IMR-90 (cell line): Measurements from ENCODE around the gene PDZRN3. TPM values are rescaled to one million over a fixed set of nuclear protein-coding genes. Genes with fewer than 3 reads are reported as not detected.

Experiments used
- ATAC-seq: fragments of 200-7000 bp; cut with Tn5 transposase; 2 replicates; pipeline ENCODE4 v1.9.1; 2020; ENCODE audit warnings: low read depth, mild to moderate bottlenecking, moderate library complexity
- BruUV-seq: library from RNA; stranded (reverse); fragments of 400-500 nt; replicated peaks from 2 replicates; lab custom pipeline; 2021; lab: Mats Ljungman, UMichigan
- CTCF ChIA-PET: fragments of 300-600 bp; formaldehyde crosslinking; extraction: SDS; loops from one replicate; lab custom pipeline; 2021; ENCODE audit warnings: antibody characterized with exemption; lab: Yijun Ruan, JAX
- POLR2A ChIA-PET: fragments of 300-600 bp; sonication (Branson Sonifier 250); formaldehyde crosslinking; loops from one replicate; lab custom pipeline; 2022; ENCODE audit warnings: antibody characterized with exemption; ENCODE audit not compliant: unreplicated experiment; lab: Charles Lee
- DNase-seq: peaks from one replicate; pipeline ENCODE4 v3.0.0; 2013
- H2AFZ ChIP-seq: replicated peaks from 2 replicates; pipeline ENCODE3; 2013; ENCODE audit warnings: low read length, mild to moderate bottlenecking; ENCODE audit not compliant: poor library complexity
- H2AK5ac ChIP-seq: 2 replicates; pipeline ENCODE4 v1.6.1; 2013; ENCODE audit warnings: low read depth, low read length, inconsistent platforms
- H2AK9ac ChIP-seq: replicated peaks from 2 replicates; pipeline ENCODE3; 2013; ENCODE audit warnings: mild to moderate bottlenecking, low read depth, low read length, moderate library complexity; ENCODE audit not compliant: poor library complexity
- H2BK120ac ChIP-seq: 2 replicates; pipeline ENCODE4 v1.6.1; 2013; ENCODE audit warnings: low read depth, low read length, inconsistent platforms
- H2BK15ac ChIP-seq: 3 replicates; pipeline ENCODE4 v1.6.1; 2013; ENCODE audit warnings: low read depth, low read length, inconsistent platforms
- H2BK20ac ChIP-seq: 2 replicates; pipeline ENCODE4 v1.6.1; 2013; ENCODE audit warnings: low read depth, mild to moderate bottlenecking, inconsistent platforms, low read length, moderate library complexity
- H2BK5ac ChIP-seq: 2 replicates; pipeline ENCODE4 v1.6.1; 2013; ENCODE audit warnings: mild to moderate bottlenecking, low read depth, low read length, inconsistent platforms; ENCODE audit not compliant: poor library complexity, severe bottlenecking
- H3K14ac ChIP-seq: replicated peaks from 2 replicates; pipeline ENCODE4 v1.6.1; 2013; ENCODE audit warnings: low read depth, low read length, inconsistent platforms
- H3K18ac ChIP-seq: 2 replicates; pipeline ENCODE4 v1.6.1; 2013; ENCODE audit warnings: low read depth, low read length, control low read depth
- H3K23ac ChIP-seq: 2 replicates; pipeline ENCODE4 v1.6.1; 2013; ENCODE audit warnings: low read depth, low read length, inconsistent platforms
- H3K27ac ChIP-seq: 2 replicates; pipeline ENCODE4 v1.5.1; 2013; ENCODE audit warnings: mild to moderate bottlenecking, control low read depth, low read length; ENCODE audit not compliant: insufficient read depth
- H3K27me3 ChIP-seq: 2 replicates; pipeline ENCODE4 v1.6.1; 2013; ENCODE audit warnings: low read length; ENCODE audit not compliant: control insufficient read depth, insufficient read depth
- H3K36me3 ChIP-seq: 2 replicates; pipeline ENCODE4 v1.6.1; 2013; ENCODE audit warnings: low read length, mixed read lengths; ENCODE audit not compliant: control insufficient read depth, insufficient read depth
- H3K4ac ChIP-seq: 2 replicates; pipeline ENCODE4 v1.6.1; 2013; ENCODE audit warnings: low read depth, low read length, inconsistent platforms
- H3K4me1 ChIP-seq: 2 replicates; pipeline ENCODE4 v1.6.1; 2013; ENCODE audit warnings: low read length, mixed read lengths; ENCODE audit not compliant: control insufficient read depth, insufficient read depth
- H3K4me2 ChIP-seq: 2 replicates; pipeline ENCODE4 v1.6.1; 2013; ENCODE audit warnings: low read depth, mild to moderate bottlenecking, control low read depth, low read length, moderate library complexity
- H3K4me3 ChIP-seq: 2 replicates; pipeline ENCODE4 v1.5.1; 2013; ENCODE audit warnings: low read depth, mild to moderate bottlenecking, control low read depth, low read length, moderate library complexity; ENCODE audit not compliant: insufficient read depth
- H3K56ac ChIP-seq: 2 replicates; pipeline ENCODE4 v1.6.1; 2013; ENCODE audit warnings: low read length, inconsistent platforms; ENCODE audit not compliant: insufficient read depth; ENCODE audit errors: extremely low read depth
- H3K79me1 ChIP-seq, 2 experiments: 2 replicates each; pipeline ENCODE4 v1.6.1; 2013; ENCODE audit warnings: low read length in 2 of 2, inconsistent platforms in 1 of 2, low read depth in 1 of 2
- H3K9ac ChIP-seq: 2 replicates; pipeline ENCODE4 v1.6.1; 2013; ENCODE audit warnings: low read depth, low read length, control low read depth
- H3K9me1 ChIP-seq: 2 replicates; pipeline ENCODE4 v1.6.1; 2013; ENCODE audit warnings: low read length, inconsistent platforms; ENCODE audit not compliant: insufficient read depth
- H3K9me3 ChIP-seq: 2 replicates; pipeline ENCODE4 v1.6.1; 2013; ENCODE audit warnings: low read length; ENCODE audit not compliant: control insufficient read depth, insufficient read depth
- H4K20me1 ChIP-seq: 2 replicates; pipeline ENCODE4 v1.6.1; 2013; ENCODE audit warnings: low read length, inconsistent platforms; ENCODE audit not compliant: insufficient read depth
- H4K5ac ChIP-seq: 2 replicates; pipeline ENCODE4 v1.6.1; 2013; ENCODE audit warnings: mild to moderate bottlenecking, low read depth, low read length, control low read depth
- H4K8ac ChIP-seq, 2 experiments: 2 replicates each; pipeline ENCODE4 v1.6.1; 2013; ENCODE audit warnings: low read depth in 2 of 2, low read length in 2 of 2, control low read depth in 1 of 2, inconsistent platforms in 1 of 2
- H4K91ac ChIP-seq: 2 replicates; pipeline ENCODE4 v1.6.1; 2013; ENCODE audit warnings: low read depth, low read length, inconsistent platforms; ENCODE audit not compliant: insufficient read depth
- CTCF ChIP-seq: conservative IDR thresholded peaks from 2 replicates; pipeline ENCODE4 v1.5.1; 2012; ENCODE audit warnings: mild to moderate bottlenecking, low read depth, low read length, improper control_type of control experiment
- FOS ChIP-seq: fragments of 150-350 bp; IDR thresholded peaks from 2 replicates; pipeline ENCODE4 v1.6.1; 2016; ENCODE audit warnings: low read depth, low read length
- MAFK ChIP-seq: IDR thresholded peaks from 2 replicates; pipeline ENCODE4 v1.6.1; 2012; ENCODE audit warnings: low read depth, low read length, improper control_type of control experiment
- MAZ ChIP-seq: IDR thresholded peaks from 2 replicates; pipeline ENCODE4 v1.6.1; 2012; ENCODE audit warnings: low read depth, mild to moderate bottlenecking, low read length, improper control_type of control experiment, moderate library complexity, borderline replicate concordance
- MXI1 ChIP-seq: IDR thresholded peaks from 2 replicates; pipeline ENCODE4 v1.6.1; 2012; ENCODE audit warnings: low read depth, mild to moderate bottlenecking, low read length, moderate library complexity, borderline replicate concordance
- NFE2L2 ChIP-seq: fragments of 150-350 bp; IDR thresholded peaks from 2 replicates; pipeline ENCODE4 v1.6.1; 2016; ENCODE audit warnings: low read depth, mild to moderate bottlenecking, low read length
- POLR2A ChIP-seq: IDR thresholded peaks from 2 replicates; pipeline ENCODE4 v1.6.1; 2012; ENCODE audit warnings: mild to moderate bottlenecking, low read depth, low read length
- RAD21 ChIP-seq: IDR thresholded peaks from 2 replicates; pipeline ENCODE4 v1.6.1; 2012; ENCODE audit warnings: low read length, improper control_type of control experiment
- RCOR1 ChIP-seq: IDR thresholded peaks from 2 replicates; pipeline ENCODE4 v1.6.1; 2012; ENCODE audit warnings: mild to moderate bottlenecking, low read length, improper control_type of control experiment; ENCODE audit not compliant: insufficient replicate concordance
- RFX5 ChIP-seq: IDR thresholded peaks from 2 replicates; pipeline ENCODE4 v1.8.0; 2012; ENCODE audit warnings: low read depth, mild to moderate bottlenecking, low read length, moderate library complexity
- SMC3 ChIP-seq: fragments of 150-350 bp; IDR thresholded peaks from 2 replicates; pipeline ENCODE4 v1.6.1; 2016; ENCODE audit warnings: low read depth, mild to moderate bottlenecking, antibody characterized with exemption, low read length, moderate library complexity
- USF2 ChIP-seq: fragments of 150-350 bp; IDR thresholded peaks from 2 replicates; pipeline ENCODE4 v1.6.1; 2017; ENCODE audit warnings: mild to moderate bottlenecking, antibody characterized with exemption, low read length, low read depth
- WGBS, 2 experiments: methylation state at CpG; one replicate each; pipeline versions ENCODE4 v1.1.5 to v1.1.7; 2013; ENCODE audit warnings: missing lambda C conversion rate in 2 of 2; ENCODE audit not compliant: insufficient read length in 1 of 2; ENCODE audit errors: extremely low coverage in 2 of 2; 5-methylcytosine and 5-hydroxymethylcytosine counted together
- dilution Hi-C: fragments of 300-500 bp; cut with HindIII; formaldehyde crosslinking; loops from one replicate; pipeline ENCODE4 v1.14.3; 2018; ENCODE audit warnings: low sequenced_read_pairs; ENCODE audit not compliant: unreplicated experiment
- in situ Hi-C: fragments of 300-500 bp; cut with MboI; formaldehyde crosslinking; loops from 3 replicates; pipeline ENCODE4 v1.14.3; 2019; ENCODE audit warnings: low sequenced_read_pairs, inconsistent platforms, mixed read lengths
- intact Hi-C: fragments of 100-400 bp; cut with micrococcal nuclease; formaldehyde crosslinking; loops from 2 replicates; pipeline ENCODE4 v1.10.0; 2022
- polyA plus RNA-seq, 3 experiments: library from polyadenylated mRNA; depleted of rRNA; stranded (reverse); fragments of >200 nt; gene quantifications; 2 replicates each; pipeline ENCODE4 v1.2.3, GENCODE V29; 2012; ENCODE audit warnings: low replicate concordance in 1 of 3
- total RNA-seq: library from RNA; depleted of rRNA; stranded (reverse); fragments of >200 nt; gene quantifications from 2 replicates; pipeline ENCODE4 v1.2.3, GENCODE V29; 2012
- TF ChIP-seq, protein P1 (sequence below): fragments of 150-350 bp; IDR thresholded peaks from 2 replicates; pipeline ENCODE4 v1.6.1; 2016; ENCODE audit warnings: low read depth, mild to moderate bottlenecking, low read length, moderate library complexity, borderline replicate concordance

PDZRN3 gene
- total and polyA plus RNA-seq, 2 of the 4 experiments (the other 2 are of a cell fraction): 9.4 to 17.0 TPM

DNA sequence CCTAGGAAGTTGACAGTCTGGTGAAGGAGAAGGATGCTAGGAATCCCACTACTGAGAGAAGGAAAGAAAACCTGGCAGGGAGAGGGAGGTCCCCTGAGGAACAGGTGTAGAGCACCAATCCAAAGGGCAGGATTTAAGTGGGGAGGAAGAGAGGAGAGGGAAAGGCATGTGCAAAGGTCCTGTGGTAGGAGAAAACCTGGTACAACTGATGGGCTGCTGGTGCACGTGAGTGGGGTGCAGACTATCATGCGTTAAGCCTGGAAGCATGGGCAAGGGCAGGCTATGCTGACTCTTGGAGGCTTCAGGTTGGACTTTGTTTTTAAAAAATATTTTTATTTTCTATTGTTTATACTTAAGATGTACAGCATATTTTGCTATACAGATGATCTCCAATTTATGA is 209.6 kb downstream of the PDZRN3 start:
- H3K9me1 ChIP-seq: peaks cover 6% of the 10 kb centered on the region; the same call in 1 of the 2 replicates
- H3K4me2 ChIP-seq: no peak overlapping the region
- no TSS peak for BruUV-seq
- H3K4me3 ChIP-seq: no peak overlapping the region
- no peak overlapping the region for H2BK15ac ChIP-seq
- H2BK5ac ChIP-seq: no peak overlapping the region
- DNase-seq (no peak), ATAC-seq (no peak)
- dilution Hi-C loops: no loop called here
- H4K8ac ChIP-seq: no peak overlapping the region
- H3K27ac ChIP-seq: no peak overlapping the region
- ChIA-PET POLR2A (no interaction called here), CTCF (no interaction called here)
- H4K5ac ChIP-seq: no peak overlapping the region
- no peak overlapping the region for H3K23ac ChIP-seq
- H3K79me1 ChIP-seq: peaks cover 5 to 10% of the 10 kb centered on the region in 2 experiments; a peak in 1 of 4 replicates
- no CpG with 5 or more reads among the region's 2 CpGs for WGBS, 2 experiments
- no peak overlapping the region for H3K4ac ChIP-seq
- TF ChIP-seq RFX5 (no peak), FOS (no peak), SMC3 (no peak), RCOR1 (no peak), CTCF (no peak), USF2 (no peak), MAFK (no peak), NFE2L2 (no peak), RAD21 (no peak), MAZ (no peak), MXI1 (no peak), POLR2A (no peak)
- TF ChIP-seq, protein P1, sequence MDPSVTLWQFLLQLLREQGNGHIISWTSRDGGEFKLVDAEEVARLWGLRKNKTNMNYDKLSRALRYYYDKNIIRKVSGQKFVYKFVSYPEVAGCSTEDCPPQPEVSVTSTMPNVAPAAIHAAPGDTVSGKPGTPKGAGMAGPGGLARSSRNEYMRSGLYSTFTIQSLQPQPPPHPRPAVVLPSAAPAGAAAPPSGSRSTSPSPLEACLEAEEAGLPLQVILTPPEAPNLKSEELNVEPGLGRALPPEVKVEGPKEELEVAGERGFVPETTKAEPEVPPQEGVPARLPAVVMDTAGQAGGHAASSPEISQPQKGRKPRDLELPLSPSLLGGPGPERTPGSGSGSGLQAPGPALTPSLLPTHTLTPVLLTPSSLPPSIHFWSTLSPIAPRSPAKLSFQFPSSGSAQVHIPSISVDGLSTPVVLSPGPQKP: no peak
- intact Hi-C loops: no loop called here
- no peaks in the 10 kb centered on the region for H3K36me3 ChIP-seq
- no peaks in the 10 kb centered on the region for H3K27me3 ChIP-seq
- no peak overlapping the region for H4K91ac ChIP-seq
- H4K20me1 ChIP-seq: peaks cover 7% of the 10 kb centered on the region; the same call in 1 of the 2 replicates
- in situ Hi-C loops: no loop called here
- no peak overlapping the region for H2AK9ac ChIP-seq
- H2BK20ac ChIP-seq: no peak overlapping the region
- H2BK120ac ChIP-seq: no peak overlapping the region
- no peak overlapping the region for H3K18ac ChIP-seq
- H3K4me1 ChIP-seq: peaks cover 5% of the 10 kb centered on the region; the same call in 1 of the 2 replicates
- H2AFZ ChIP-seq: no peak overlapping the region
- H2AK5ac ChIP-seq: no peak overlapping the region
- no peak overlapping the region for H3K9ac ChIP-seq
- no peak overlapping the region for H3K56ac ChIP-seq
- H3K14ac ChIP-seq: no peak overlapping the region
- no peaks in the 10 kb centered on the region for H3K9me3 ChIP-seq
